GM12864 (cell line): Measurements from ENCODE around the gene MAP1LC3A.

Source experiments
- DNase-seq: peaks from one replicate; pipeline ENCODE4 v3.0.0-alpha.2; 2011; ENCODE audit warnings: low read depth
- H3K4me3 ChIP-seq: 2 replicates; pipeline ENCODE4 v1.5.1; 2011; ENCODE audit warnings: mild to moderate bottlenecking, low read depth, low read length, control low read depth
- TF ChIP-seq, protein P1 (sequence below): IDR thresholded peaks from 2 replicates; pipeline ENCODE4 v1.5.1; 2011; ENCODE audit warnings: low read depth, mild to moderate bottlenecking, moderate library complexity, low read length, control low read depth, inconsistent platforms; ENCODE audit errors: missing control alignments

The MAP1LC3A gene

GRCh38 chr20:34525342-34525708 is 33.2 kb upstream of the MAP1LC3A start:
- no peak overlapping the region for H3K4me3 ChIP-seq

DNA sequence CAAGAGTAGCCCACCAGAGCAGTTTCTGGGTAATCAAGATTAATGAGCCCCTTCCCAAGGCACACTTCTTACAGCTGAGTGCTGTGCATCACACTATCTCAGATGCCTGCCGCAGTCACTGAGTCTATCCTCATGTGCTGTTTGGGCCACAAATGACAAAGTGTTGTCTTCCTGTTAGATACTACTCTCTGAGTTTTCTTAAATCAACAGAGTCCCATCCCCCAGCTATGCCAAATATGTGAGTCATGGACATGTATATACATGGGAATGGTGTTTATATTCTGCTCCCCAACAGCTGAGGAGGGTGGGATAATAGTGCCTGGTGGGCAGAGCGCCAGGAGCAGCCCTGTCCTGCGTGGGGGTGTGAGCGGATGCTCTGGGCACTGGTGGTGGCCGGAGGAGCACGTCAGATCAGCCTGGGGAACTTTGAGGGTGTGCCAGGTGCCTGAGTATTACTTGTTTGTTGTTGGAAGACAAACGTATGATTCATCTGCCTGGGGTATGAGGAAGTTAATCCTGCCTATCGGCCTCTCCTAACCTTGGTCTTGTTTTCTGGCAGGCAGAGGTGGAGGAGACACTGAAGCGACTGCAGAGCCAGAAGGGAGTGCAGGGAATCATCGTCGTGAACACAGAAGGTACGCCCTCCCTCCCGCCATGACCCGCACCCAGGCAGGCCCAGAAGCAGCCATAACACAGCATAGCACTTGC is 32.7 kb upstream of the MAP1LC3A start:
- H3K4me3 ChIP-seq, result no peak overlapping the region
- DNase-seq, result no peak
- TF ChIP-seq, protein P1, sequence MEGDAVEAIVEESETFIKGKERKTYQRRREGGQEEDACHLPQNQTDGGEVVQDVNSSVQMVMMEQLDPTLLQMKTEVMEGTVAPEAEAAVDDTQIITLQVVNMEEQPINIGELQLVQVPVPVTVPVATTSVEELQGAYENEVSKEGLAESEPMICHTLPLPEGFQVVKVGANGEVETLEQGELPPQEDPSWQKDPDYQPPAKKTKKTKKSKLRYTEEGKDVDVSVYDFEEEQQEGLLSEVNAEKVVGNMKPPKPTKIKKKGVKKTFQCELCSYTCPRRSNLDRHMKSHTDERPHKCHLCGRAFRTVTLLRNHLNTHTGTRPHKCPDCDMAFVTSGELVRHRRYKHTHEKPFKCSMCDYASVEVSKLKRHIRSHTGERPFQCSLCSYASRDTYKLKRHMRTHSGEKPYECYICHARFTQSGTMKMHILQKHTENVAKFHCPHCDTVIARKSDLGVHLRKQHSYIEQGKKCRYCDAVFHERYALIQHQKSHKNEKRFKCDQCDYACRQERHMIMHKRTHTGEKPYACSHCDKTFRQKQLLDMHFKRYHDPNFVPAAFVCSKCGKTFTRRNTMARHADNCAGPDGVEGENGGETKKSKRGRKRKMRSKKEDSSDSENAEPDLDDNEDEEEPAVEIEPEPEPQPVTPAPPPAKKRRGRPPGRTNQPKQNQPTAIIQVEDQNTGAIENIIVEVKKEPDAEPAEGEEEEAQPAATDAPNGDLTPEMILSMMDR, result no peak

More at GRCh38 chr20:34525342-34525708, 33.2 kb upstream of the MAP1LC3A start:
- DNase-seq, result no peak
- TF ChIP-seq, protein P1, result no peak

DNA sequence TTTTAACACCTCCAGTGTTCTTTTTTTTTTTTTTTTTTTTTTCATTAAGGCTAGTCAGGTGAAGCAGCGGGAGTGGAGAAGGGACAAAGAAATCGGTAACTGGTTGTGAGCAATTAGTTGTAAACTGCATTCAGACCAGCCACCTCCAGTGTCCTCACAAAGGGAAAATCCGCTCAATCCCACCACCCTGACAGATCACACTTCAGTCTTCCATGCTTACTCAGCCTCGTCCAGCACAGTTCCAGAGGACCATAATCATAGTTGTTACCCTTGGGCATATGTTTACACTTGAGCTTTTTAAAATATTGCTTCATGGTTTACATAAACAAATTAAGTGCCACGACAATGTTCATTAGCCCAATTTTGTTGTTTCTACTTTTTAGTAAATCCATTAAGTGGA is 32.1 kb upstream of the MAP1LC3A start:
- no peak for DNase-seq
- TF ChIP-seq, protein P1, result no peak
- H3K4me3 ChIP-seq, result no peak overlapping the region

- DNase-seq, result no peak
- H3K4me3 ChIP-seq, result no peak overlapping the region
- TF ChIP-seq, protein P1, result no peak
Observed at GRCh38 chr20:34527016-34527415, 31.5 kb upstream of the MAP1LC3A start.

DNA sequence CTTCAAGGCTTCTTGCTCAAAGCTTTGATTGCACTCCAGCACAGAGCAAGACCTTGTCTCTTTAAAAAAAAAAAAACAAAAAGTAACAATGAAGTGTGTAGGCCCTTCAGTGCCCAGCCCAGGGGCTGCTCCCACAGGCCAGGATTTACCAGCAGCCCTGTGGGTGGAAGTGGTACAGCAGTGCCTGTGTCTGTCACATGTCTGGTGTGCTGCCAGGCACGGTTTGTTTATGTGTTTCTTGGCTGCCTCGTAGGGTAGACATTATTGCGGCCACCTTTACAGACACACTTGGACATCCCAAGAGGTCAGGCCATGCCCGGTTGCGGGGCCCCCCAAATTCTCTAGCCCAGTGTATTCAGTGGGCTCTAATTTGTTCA is 29.6 kb upstream of the MAP1LC3A start:
- no peak for DNase-seq

GRCh38 chr20:34529742-34530141 is 28.8 kb upstream of the MAP1LC3A start:
- no peak for DNase-seq
- TF ChIP-seq, protein P1, result no peak

More for the DNA sequence above, 29.6 kb upstream of the MAP1LC3A start:
- no peak overlapping the region for H3K4me3 ChIP-seq
- TF ChIP-seq, protein P1, result no peak

DNA sequence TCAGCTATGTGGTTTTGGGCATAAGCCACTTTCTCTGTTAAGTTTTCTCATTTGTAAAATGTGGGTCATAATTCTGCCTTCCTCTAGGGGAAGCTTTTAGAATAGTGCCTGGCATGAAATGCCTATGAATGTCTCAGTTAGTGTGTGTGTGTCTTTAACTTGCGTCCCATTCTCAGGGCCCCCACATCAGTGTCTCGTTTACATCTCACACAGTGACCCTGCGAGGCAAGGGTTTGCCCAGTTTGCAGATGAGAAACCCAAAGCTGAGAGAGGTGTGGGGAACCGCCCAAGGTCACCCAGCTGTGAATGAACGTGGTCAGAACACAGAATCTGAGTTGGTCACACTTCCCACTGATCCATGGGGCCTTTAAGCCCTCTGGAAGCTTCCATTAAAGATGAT is 28.2 kb upstream of the MAP1LC3A start:
- no peak for DNase-seq
- TF ChIP-seq, protein P1, result no peak

More at GRCh38 chr20:34529742-34530141, 28.8 kb upstream of the MAP1LC3A start:
- H3K4me3 ChIP-seq, result no peak overlapping the region

More for the DNA sequence above, 28.2 kb upstream of the MAP1LC3A start:
- no peak overlapping the region for H3K4me3 ChIP-seq
